ENCODE data around the gene CNOT6. TPM values are rescaled to one million over a fixed set of nuclear protein-coding genes. Genes with fewer than 3 reads are reported as not detected.

The CNOT6 gene
- total RNA-seq, 8 experiments from 2014 or later, result 7.4 to 29.4 (median 20.2) TPM

DNA sequence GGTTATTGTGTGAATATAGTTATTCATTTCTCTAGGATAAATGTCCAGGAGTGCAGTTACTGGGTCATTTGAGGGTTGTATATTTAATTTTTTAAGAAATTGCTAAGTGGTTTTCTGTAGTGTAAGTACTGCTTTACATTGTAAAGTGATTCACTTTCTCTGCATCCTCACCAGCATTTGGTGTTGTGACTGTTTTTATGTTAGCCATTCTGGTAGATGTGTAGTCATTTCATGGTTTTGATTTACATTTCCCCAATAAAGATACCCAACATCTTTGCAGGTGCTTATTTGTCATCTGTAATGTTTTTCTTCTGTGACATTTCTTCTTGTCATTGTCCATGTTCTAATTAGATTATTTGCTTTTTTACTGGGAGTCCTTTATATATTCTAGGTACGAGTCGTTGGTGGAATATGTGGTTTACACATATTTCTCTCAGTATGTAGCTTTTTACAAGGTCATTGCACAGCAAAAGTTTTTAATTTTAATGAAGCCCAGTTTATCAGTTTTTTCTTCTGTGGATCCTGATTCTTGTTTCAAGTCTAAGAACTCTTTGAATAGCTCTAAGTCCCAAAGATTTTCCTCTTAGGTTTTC, 63.1 kb downstream of the CNOT6 start:
- no peaks in the 10 kb centered on the region for H3K4me1 ChIP-seq (replicated peaks in 1 of 2)
- in situ Hi-C loops (cut with MboI; ENCODE audit: low pct_unique_long_range_greater_than_20kb in 2 of 9, low sequenced_read_pairs in 9 of 9, unreplicated experiment in 9 of 9), result no loop called here
- no peak overlapping the region for H3K4me3 ChIP-seq
- no peak for ATAC-seq (replicated peaks in 6 of 8)
- WGBS, 10 experiments, result 85 to 100% (median 93%) methylated on average over 2 of the region's 2 CpGs; no CpG with 5 or more reads in 1 of the 10 experiments
- H3K27ac ChIP-seq, result no peak overlapping the region

DNA sequence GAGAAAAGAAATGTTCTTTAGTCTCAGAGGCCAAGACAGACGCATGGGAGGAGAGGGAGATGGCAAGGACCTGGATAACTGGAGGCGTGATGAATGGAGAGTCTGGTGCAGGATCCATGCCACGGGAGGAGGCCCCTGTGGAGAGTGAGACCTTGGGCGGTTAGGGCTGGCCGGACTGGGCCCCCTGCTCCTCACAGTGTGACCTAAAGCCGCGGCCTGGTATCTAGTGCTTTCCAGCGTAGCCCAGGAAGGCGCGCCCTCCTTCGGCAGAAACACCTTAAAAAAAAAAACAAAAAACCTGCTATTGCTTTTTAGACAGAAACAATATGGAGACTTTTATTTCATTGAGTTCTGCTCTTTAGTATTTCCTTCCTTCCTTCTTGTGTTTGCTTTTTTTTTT, 64.1 kb downstream of the CNOT6 start:
- no peak for ATAC-seq (replicated peaks in 6 of 8)
- 94 to 100% (median 96%) methylated on average over 1 to 11 of the region's 11 CpGs; no CpG with 5 or more reads in 2 of the 10 experiments for WGBS, 10 experiments
- in situ Hi-C loops (cut with MboI; ENCODE audit: low pct_unique_long_range_greater_than_20kb in 2 of 9, low sequenced_read_pairs in 9 of 9, unreplicated experiment in 9 of 9), result no loop called here
- H3K4me1 ChIP-seq (replicated peaks in 1 of 2), result no peaks in the 10 kb centered on the region
- H3K4me3 ChIP-seq, result no peak overlapping the region
- H3K27ac ChIP-seq, result no peak overlapping the region

DNA sequence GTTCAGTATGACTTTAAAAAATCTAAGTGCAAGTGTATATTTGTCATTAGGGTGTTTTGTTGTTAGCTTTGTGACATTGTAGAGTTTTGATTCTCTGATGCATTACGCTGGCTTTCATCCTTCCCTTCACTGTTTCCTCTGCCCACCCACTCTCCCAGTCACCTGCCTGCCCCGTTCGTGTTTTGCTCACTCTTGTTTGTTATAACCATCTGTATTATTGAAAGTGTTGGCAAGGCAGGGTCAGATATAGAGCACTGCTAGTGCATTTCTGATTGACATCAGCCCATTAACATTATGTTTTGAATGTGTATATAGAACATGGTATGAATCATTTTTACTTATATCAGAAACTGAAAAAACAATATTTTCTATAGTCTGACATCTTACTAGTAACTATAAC, 69.8 kb downstream of the CNOT6 start:
- WGBS, 10 experiments, result 83 to 100% (median 95%) methylated on average over 1 to 3 of the region's 3 CpGs; no CpG with 5 or more reads in 1 of the 10 experiments
- Histone ChIP-seq H3K4me1 (replicated peaks in 1 of 2) (no peaks in the 10 kb centered on the region), H3K27ac (no peak overlapping the region), H3K4me3 (no peak overlapping the region)
- in situ Hi-C loops (cut with MboI; ENCODE audit: low pct_unique_long_range_greater_than_20kb in 2 of 9, low sequenced_read_pairs in 9 of 9, unreplicated experiment in 9 of 9), result no loop called here
- ATAC-seq (replicated peaks in 6 of 8), result no peak

DNA sequence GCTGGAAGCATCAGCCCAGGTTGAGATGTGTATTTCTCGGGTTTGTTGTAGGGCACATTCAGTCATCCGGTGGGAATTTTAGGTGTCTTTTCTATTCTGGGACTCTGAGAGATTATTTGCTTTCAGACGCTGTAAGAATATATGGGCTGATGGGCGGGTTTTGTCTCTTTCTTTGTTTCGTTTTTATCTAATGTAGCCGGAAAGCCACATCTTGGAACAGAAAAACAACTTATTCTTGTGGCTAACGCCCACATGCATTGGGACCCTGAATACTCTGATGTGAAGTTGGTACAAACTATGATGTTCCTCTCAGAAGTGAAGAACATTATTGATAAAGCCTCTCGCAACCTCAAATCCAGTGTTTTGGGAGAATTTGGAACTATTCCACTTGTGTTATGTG, 74.7 kb downstream of the CNOT6 start:
- WGBS, 10 experiments, result 77 to 100% (median 90%) methylated on average over 2 to 8 of the region's 8 CpGs; no CpG with 5 or more reads in 1 of the 10 experiments
- H3K4me3 ChIP-seq, result no peak overlapping the region
- no peaks in the 10 kb centered on the region for H3K4me1 ChIP-seq (replicated peaks in 1 of 2)
- in situ Hi-C loops (cut with MboI; ENCODE audit: low pct_unique_long_range_greater_than_20kb in 2 of 9, low sequenced_read_pairs in 9 of 9, unreplicated experiment in 9 of 9), result no loop called here
- H3K27ac ChIP-seq, result no peak overlapping the region
- no peak for ATAC-seq (replicated peaks in 6 of 8)

DNA sequence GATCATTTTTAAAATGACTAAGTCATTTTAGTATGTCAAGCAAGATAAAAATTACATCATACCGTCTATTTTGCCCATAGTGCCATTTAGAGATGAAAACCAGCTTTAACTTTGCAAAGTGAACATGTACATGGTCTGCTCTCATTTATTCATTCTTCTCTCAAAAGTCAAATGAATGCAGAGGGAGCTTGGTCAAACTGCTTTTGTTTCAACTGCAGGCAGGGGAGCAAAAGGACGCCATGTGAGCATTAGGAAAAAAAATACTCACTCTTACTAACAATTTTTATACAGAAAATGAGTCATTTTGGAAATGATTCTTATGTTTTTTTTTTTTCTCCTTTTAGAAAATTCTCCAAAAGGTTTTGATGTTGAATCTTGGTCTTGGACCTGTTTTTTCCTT, 81.4 kb downstream of the CNOT6 start:
- Histone ChIP-seq H3K4me3 (no peak overlapping the region), H3K27ac (no peak overlapping the region), H3K4me1 (replicated peaks in 1 of 2) (no peaks in the 10 kb centered on the region)
- ATAC-seq (replicated peaks in 6 of 8), result no peak
- in situ Hi-C loops (cut with MboI; ENCODE audit: low pct_unique_long_range_greater_than_20kb in 2 of 9, low sequenced_read_pairs in 9 of 9, unreplicated experiment in 9 of 9), result no loop called here
- 44 to 100% (median 95%) methylated on average over 1 to 2 of the region's 2 CpGs for WGBS, 10 experiments

DNA sequence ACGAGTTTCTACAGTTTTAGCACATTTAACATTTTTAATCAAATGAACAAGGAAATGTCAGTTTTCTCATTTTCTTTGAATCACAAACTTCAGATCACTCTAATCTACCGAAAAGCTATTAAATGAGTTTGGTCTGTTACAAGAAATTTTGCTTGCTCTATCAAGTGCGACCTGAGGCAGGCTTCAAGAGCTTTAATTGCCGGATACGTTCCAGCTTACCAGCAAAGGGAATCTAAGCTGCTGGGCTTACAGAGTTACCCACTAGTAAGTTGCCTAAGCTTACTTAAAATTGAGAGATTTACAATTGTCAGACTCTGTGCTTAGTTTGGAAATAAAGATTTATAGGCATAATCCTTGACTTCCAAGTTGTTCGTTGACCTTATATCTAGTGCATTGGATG, 86.5 kb downstream of the CNOT6 start:
- in situ Hi-C loops (cut with MboI; ENCODE audit: low pct_unique_long_range_greater_than_20kb in 2 of 9, low sequenced_read_pairs in 9 of 9, unreplicated experiment in 9 of 9), result no loop called here
- Histone ChIP-seq H3K27ac (no peak overlapping the region), H3K4me1 (replicated peaks in 1 of 2) (no peaks in the 10 kb centered on the region), H3K4me3 (no peak overlapping the region)
- WGBS, 10 experiments, result 83 to 100% (median 91%) methylated on average over 1 to 6 of the region's 6 CpGs
- no peak for ATAC-seq (replicated peaks in 6 of 8)

DNA sequence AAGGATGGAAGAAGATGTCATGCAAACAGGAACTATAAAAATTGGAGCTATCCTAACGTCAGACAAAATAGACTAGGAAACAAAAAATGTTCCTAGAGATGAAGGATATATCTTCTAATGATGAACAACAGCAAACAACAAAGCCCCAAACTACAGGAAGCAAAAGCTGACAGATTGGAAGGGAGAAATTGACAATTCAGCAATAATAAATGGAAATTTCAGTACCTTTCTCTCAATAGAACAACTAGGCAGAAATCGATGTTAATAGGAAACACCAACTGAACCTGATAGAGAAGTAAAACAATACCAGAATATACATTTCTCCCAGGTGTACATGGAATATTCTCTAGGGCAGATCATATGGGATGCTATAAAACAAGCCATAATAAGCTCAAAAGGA, 89.6 kb downstream of the CNOT6 start:
- Histone ChIP-seq H3K4me3 (no peak overlapping the region), H3K27ac (no peak overlapping the region), H3K4me1 (replicated peaks in 1 of 2) (no peaks in the 10 kb centered on the region)
- WGBS, 10 experiments, result 43 to 92% (median 88%) methylated on average over 1 to 2 of the region's 2 CpGs; no CpG with 5 or more reads in 1 of the 10 experiments
- ATAC-seq (replicated peaks in 6 of 8), result no peak
- in situ Hi-C loops (cut with MboI; ENCODE audit: low pct_unique_long_range_greater_than_20kb in 2 of 9, low sequenced_read_pairs in 9 of 9, unreplicated experiment in 9 of 9), result no loop called here

DNA sequence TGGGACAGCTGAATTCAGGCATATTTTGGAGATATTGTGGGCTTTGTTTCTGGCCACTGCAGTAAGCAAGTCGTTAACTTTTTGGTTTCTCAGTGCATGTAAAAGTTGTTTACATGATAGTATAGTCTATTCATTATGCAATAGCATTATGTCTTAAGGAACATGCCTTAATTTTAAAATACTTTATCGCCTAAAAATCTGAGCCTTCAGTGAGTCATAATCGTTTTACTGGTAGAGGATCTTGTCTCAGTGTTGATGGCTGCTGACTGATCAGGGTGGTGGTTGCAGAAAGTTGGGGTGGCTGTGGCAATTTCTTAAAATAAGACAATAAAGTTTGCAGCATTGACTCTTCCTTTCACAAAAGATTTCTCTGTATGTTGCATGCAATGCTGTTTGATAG, 92.0 kb downstream of the CNOT6 start:
- Histone ChIP-seq H3K27ac (no peak overlapping the region), H3K4me1 (replicated peaks in 1 of 2) (peaks cover 2 to 5% of the 10 kb centered on the region in 2 donors), H3K4me3 (no peak overlapping the region)
- in situ Hi-C loops (cut with MboI; ENCODE audit: low pct_unique_long_range_greater_than_20kb in 2 of 9, low sequenced_read_pairs in 9 of 9, unreplicated experiment in 9 of 9), result no loop called here
- no peak for ATAC-seq (replicated peaks in 6 of 8)
- WGBS, 10 experiments, result 23 to 100% (median 80%) methylated on average over 1 to 3 of the region's 3 CpGs; no CpG with 5 or more reads in 1 of the 10 experiments

DNA sequence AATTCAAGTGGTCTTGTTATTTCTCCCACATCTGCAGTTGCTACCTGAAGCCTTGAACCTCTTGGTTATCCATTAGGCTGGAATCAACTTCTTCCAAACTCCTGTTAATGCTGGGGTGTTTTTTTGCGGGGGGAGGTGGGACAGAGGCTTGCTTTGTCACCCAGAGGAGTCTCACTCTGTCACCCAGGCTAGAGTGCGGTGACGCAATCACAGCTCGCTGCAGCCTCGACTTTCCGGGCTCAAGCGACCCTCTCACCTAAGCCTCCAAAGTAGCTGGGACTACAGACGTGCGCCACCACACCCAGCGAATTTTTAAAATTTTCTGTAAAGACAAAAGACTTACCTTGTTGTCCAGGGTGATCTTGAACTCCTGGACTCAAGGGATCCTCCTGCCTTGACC, 92.7 kb downstream of the CNOT6 start:
- Histone ChIP-seq H3K27ac (no peak overlapping the region), H3K4me1 (replicated peaks in 1 of 2) (peaks cover 5 to 6% of the 10 kb centered on the region in 2 donors), H3K4me3 (no peak overlapping the region)
- no peak for ATAC-seq (replicated peaks in 6 of 8)
- 73 to 100% (median 83%) methylated on average over 1 to 10 of the region's 10 CpGs; no CpG with 5 or more reads in 5 of the 10 experiments for WGBS, 10 experiments
- in situ Hi-C loops (cut with MboI; ENCODE audit: low pct_unique_long_range_greater_than_20kb in 2 of 9, low sequenced_read_pairs in 9 of 9, unreplicated experiment in 9 of 9), result no loop called here

DNA sequence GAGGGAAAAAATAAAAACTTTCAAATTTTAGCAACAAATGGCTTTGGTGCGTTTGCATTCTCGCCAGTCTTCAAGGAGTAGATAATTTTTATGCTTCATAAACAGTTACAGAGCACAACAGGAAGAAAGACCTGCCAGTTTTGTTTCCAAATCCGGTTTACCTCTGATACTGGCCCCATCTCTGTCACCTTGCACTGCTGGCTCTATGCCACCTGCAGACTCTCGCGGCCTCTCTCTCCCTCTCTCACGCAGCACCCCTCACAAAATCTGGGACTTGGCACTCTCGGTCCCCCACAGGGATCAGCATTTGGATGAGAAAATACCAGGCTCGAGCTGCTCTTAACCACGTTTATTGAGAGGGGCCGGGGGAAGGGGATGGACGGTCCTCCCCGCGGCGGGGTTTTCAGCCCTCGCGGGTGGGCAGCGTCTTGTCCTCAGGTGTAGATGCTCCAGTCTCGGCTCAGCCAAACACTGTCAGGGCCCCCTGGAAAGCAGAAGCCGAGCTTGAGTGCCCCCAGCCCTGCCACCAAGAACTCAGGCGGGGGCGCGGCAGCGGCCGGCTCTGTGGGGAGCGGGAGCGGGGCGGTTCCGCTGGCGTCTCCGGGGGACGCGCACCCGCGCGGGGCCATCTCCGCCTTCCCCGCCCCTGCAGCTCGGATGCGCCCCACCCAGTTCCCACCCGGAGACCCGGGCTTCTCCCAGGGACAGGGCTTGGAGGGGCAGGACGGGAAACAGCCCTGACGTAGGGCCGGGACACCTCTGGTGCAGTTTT, 95.8 kb downstream of the CNOT6 start:
- no peak overlapping the region for H3K4me3 ChIP-seq
- H3K27ac ChIP-seq, result no peak overlapping the region
- WGBS, 10 experiments, result 0 to 81% (median 35%) methylated on average over 2 to 14 of the region's 44 CpGs; no CpG with 5 or more reads in 2 of the 10 experiments
- in situ Hi-C loops (cut with MboI; ENCODE audit: low pct_unique_long_range_greater_than_20kb in 2 of 9, low sequenced_read_pairs in 9 of 9, unreplicated experiment in 9 of 9), result no loop called here
- ATAC-seq (replicated peaks in 6 of 8), result peak in 5 of 8 experiments; percentile 4 to 45 (median 20)
- peaks cover 5 to 6% of the 10 kb centered on the region in 2 donors for H3K4me1 ChIP-seq (replicated peaks in 1 of 2)

DNA sequence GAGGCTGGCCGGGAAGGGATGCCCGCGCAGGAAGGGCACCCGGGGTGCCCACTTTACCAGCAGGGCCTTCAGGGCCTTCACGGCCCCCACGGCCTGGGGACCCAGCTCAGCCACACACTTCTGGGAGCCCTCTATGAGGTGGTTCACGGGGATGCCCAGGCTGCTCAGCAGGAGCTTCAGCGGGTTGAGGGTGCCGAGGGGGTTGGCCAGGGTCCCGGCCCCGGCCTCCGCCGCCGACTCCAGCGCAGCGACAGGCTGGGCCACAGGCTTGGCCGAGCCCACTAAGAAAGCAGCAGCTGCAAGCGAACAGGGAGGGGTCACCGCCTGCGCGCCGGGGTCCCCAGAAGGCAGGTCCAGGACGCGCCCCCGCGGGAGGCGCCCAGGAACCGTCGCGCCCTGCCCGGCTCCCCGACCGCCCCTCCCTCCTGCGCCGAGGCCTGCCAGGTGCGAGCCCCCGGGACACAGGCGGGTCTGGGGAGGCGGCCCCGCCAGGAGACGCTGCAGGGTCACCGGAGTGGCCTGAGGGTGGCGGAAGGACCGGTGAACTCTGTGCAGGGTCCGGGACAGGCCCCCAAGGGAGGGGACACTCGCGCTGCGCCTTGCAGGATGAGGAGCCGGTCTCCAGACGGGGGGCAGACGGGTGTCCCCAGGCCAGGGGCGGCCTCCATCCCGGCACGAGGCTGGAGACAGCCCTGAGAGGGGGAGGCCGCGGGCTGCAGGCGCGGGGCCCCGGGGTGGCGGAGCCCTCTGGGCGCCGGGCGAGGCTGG, 96.5 kb downstream of the CNOT6 start:
- ATAC-seq (replicated peaks in 6 of 8), result peak; percentile 17 to 52 (median 37)
- Histone ChIP-seq H3K4me1 (replicated peaks in 1 of 2) (peaks cover 5 to 6% of the 10 kb centered on the region in 2 donors), H3K27ac (no peak overlapping the region), H3K4me3 (peak overlapping the region in 1 of 5 donors; percentile 6)
- in situ Hi-C loops (cut with MboI; ENCODE audit: low pct_unique_long_range_greater_than_20kb in 2 of 9, low sequenced_read_pairs in 9 of 9, unreplicated experiment in 9 of 9), result no loop called here
- WGBS, 10 experiments, result 0 to 4% methylated on average over 2 to 5 of the region's 63 CpGs; no CpG with 5 or more reads in 8 of the 10 experiments

DNA sequence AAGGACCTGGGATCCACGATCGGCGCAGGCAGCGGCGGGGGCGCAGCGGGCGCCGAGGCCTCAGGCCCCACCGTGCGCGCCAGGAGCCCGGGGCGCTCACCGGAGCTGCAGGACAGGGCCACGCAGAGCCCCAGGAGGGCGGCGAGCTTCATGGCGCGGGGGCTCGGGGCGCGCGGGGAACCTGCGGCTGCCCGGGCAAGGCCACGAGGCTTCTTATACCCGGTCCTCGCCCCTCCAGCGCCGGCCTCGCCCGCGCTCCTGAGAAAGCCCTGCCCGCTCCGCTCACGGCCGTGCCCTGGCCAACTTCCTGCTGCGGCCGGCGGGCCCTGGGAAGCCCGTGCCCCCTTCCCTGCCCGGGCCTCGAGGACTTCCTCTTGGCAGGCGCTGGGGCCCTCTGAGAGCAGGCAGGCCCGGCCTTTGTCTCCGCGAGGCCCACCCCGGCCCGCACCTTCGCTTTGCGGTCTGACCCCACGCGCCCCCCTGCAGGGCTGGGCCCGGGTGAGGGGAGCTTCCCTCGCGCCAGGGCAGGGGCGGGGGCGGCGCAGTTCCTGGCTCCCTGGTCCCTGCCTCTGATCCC, 97.2 kb downstream of the CNOT6 start, which contains the start of gene SCGB3A1:
SCGB3A1 (minus strand) TSS at position 189 of the 577 bp plus-strand sequence; CDS start at position 152, 37 bp downstream.
- peak within 1 kb of the TSS in 1 of 5 donors; percentile 6 for H3K4me3 ChIP-seq
- whole genome bisulfite sequencing, 10 experiments, result 0% methylated on average over 2 of the region's 60 CpGs; no CpG with 5 or more reads in 9 of the 10 experiments
- peak in 7 of 8 experiments; percentile 9 to 39 (median 24) for ATAC-seq (replicated peaks in 6 of 8)
- in situ Hi-C loops (cut with MboI; ENCODE audit: low pct_unique_long_range_greater_than_20kb in 2 of 9, low sequenced_read_pairs in 9 of 9, unreplicated experiment in 9 of 9), result no loop called here
- H3K27ac ChIP-seq, result no peak within 1 kb of the TSS
- peaks cover 5 to 6% of the 10 kb centered on the region in 2 donors for H3K4me1 ChIP-seq (replicated peaks in 1 of 2)

All from motor neuron (in vitro differentiated cells).